Stomach (tissue), 9 donors: ENCODE data around the gene PRRT1B. TPM values are rescaled to one million over a fixed set of nuclear protein-coding genes. Genes with fewer than 3 reads are reported as not detected.

ENCODE experiments used
- DNase-seq, 2 donors: peaks; one replicate each; pipeline versions ENCODE4 v3.0.0 to v3.0.0-alpha.2; 2013 to 2019
- H3K27ac ChIP-seq, 5 donors: fragments of 200-600 bp in 4 of 5; sonication (generic) in 4 of 5; one replicate each; pipeline ENCODE4 v1.5.1; 2013 to 2019; ENCODE audit warnings: mild to moderate bottlenecking in 1 of 5, moderate library complexity in 1 of 5
- H3K27me3 ChIP-seq, 3 donors: fragments of 200-600 bp; sonication (generic); one replicate each; pipeline ENCODE4 v1.5.1; 2017 to 2019; ENCODE audit warnings: mixed run types in 1 of 3
- H3K36me3 ChIP-seq, 4 donors: fragments of 200-600 bp; sonication (generic); 1 replicate in 3 of 4; 2 replicates in 1 of 4; pipeline ENCODE4 v1.5.1; 2016 to 2019
- H3K4me1 ChIP-seq, 4 donors: fragments of 200-600 bp; sonication (generic); one replicate each; pipeline ENCODE4 v1.5.1; 2016 to 2019
- H3K4me3 ChIP-seq, 4 donors: fragments of 200-600 bp; sonication (generic) in 3 of 4; one replicate each; pipeline ENCODE4 v1.5.1; 2016 to 2019; ENCODE audit warnings: mild to moderate bottlenecking in 1 of 4
- H3K9me3 ChIP-seq, 4 donors: fragments of 200-600 bp; sonication (generic); one replicate each; pipeline ENCODE4 v1.5.1; 2016 to 2019
- CTCF ChIP-seq, 7 experiments: fragments of 450-650 bp in 4 of 7; fragments of 200-600 bp in 3 of 7; sonication (generic) in 3 of 7; IDR thresholded peaks; one replicate each; pipeline ENCODE4 v1.5.1; 2016 to 2019; ENCODE audit warnings: antibody characterized with exemption in 7 of 7, control low read depth in 2 of 7, mild to moderate bottlenecking in 1 of 7
- EP300 ChIP-seq: sonication (generic); formaldehyde crosslinking; IDR thresholded peaks from one replicate; pipeline ENCODE4 v1.6.1; 2017; ENCODE audit warnings: antibody characterized with exemption
- POLR2A ChIP-seq, 4 donors: fragments of 450-650 bp; IDR thresholded peaks; one replicate each; pipeline ENCODE4 v1.6.1; 2016; ENCODE audit warnings: antibody characterized with exemption in 4 of 4, control low read depth in 2 of 4, mild to moderate bottlenecking in 1 of 4, moderate library complexity in 1 of 4
- POLR2AphosphoS5 ChIP-seq, 3 donors: sonication (generic); formaldehyde crosslinking; IDR thresholded peaks; one replicate each; pipeline ENCODE4 v1.6.1; 2016; ENCODE audit warnings: antibody characterized with exemption in 3 of 3
- WGBS, 5 donors: extraction: QIAGEN DNeasy Blood & Tissue Kit in 3 of 5; methylation state at CpG; one replicate each; pipeline versions ENCODE4 v1.1.5 to v1.1.7; 2013 to 2018; 5-methylcytosine and 5-hydroxymethylcytosine counted together
- intact Hi-C: fragments of 100-400 bp; cut with DNase I; formaldehyde crosslinking; loops from one replicate; pipeline ENCODE4 v1.15.1; 2023; ENCODE audit warnings: low total_unique reads
- polyA plus RNA-seq, 3 donors: library from polyadenylated mRNA; stranded (reverse); fragments of 200-250 nt; gene quantifications; one replicate each; pipeline ENCODE4 v1.2.3, GENCODE V29; 2013
- total RNA-seq, 5 donors: library from RNA; depleted of rRNA; stranded (reverse); fragments of >200 nt; gene quantifications; one replicate each; pipeline versions ENCODE4 v1.1.0 to v1.2.3, GENCODE V29; 2014 to 2016
- donor health status: healthy with polysubstance abuse.
- donor health status: Bipolar disorder and iron deficiency.
- donor health status: healthy.

The PRRT1B gene
- total and polyA plus RNA-seq, 8 donors, result 0.48 to 10.9 (median 1.6) TPM; not detected in 2

- no peaks in the 10 kb centered on the region for H3K27me3 ChIP-seq
- intact Hi-C loops, result no loop called here
- peaks cover 0 to 15% (median 9%) of the 10 kb centered on the region in 4 donors for H3K36me3 ChIP-seq
- H3K27ac ChIP-seq, result no peak overlapping the region
- WGBS, 5 donors, result 97 to 100% (median 98%) methylated on average over 3 of the region's 3 CpGs
- no peak for TF ChIP-seq POLR2AphosphoS5 (IDR thresholded peaks at IDR 0.05)
- TF ChIP-seq CTCF (IDR thresholded peaks at IDR 0.05), result no peak
- TF ChIP-seq EP300, result no peak
- no peak for TF ChIP-seq POLR2A (IDR thresholded peaks at IDR 0.05)
- DNase-seq, result no peak
- H3K9me3 ChIP-seq, result peaks cover 0 to 9% (median 4%) of the 10 kb centered on the region in 4 donors
- H3K4me3 ChIP-seq, result no peak overlapping the region
- no peaks in the 10 kb centered on the region for H3K4me1 ChIP-seq
These were observed 20.8 kb downstream of the PRRT1B start for GRCh38 chr9:131566158-131566557.

DNA sequence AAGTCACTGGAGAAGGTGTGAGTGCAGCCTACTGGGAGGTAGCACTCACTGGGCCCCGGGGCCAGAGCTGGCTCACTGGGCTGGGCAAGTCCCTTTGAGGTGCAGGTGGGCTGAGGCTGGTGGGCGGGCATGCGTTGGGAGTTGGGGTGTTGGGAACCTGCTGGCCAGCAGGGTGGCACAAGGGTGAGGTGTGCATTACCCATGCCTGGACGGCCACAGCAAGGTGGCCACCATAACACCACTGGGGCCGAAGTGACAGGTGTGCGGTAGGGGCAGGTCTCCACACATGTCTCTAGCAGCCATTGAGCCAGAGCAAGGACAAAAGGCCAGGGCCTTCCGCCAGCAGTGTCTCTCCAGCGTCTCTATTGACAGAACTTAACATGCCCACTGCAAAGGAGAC, 22.6 kb downstream of the PRRT1B start:
- Histone ChIP-seq H3K36me3 (peaks cover 0 to 33% (median 26%) of the 10 kb centered on the region in 4 donors), H3K9me3 (peaks cover 0 to 2% (median under 1%) of the 10 kb centered on the region in 4 donors), H3K27ac (no peak overlapping the region), H3K4me1 (no peaks in the 10 kb centered on the region), H3K27me3 (no peaks in the 10 kb centered on the region), H3K4me3 (no peak overlapping the region)
- TF ChIP-seq POLR2AphosphoS5 (IDR thresholded peaks at IDR 0.05) (no peak), POLR2A (IDR thresholded peaks at IDR 0.05) (no peak), EP300 (no peak), CTCF (IDR thresholded peaks at IDR 0.05) (no peak)
- intact Hi-C loops, result no loop called here
- 94 to 100% (median 96%) methylated on average over 8 of the region's 8 CpGs for WGBS, 5 donors
- DNase-seq, result no peak

- no peak for DNase-seq
- no peak overlapping the region for H3K4me3 ChIP-seq
- H3K36me3 ChIP-seq, result peaks cover 24 to 91% (median 77%) of the 10 kb centered on the region in 4 donors
- H3K27ac ChIP-seq, result no peak overlapping the region
- intact Hi-C loops, result no loop called here
- WGBS, 5 donors, result 92 to 95% (median 93%) methylated on average over 15 to 17 of the region's 17 CpGs
- TF ChIP-seq POLR2AphosphoS5 (IDR thresholded peaks at IDR 0.05) (no peak), EP300 (no peak), CTCF (IDR thresholded peaks at IDR 0.05) (no peak)
- no peaks in the 10 kb centered on the region for H3K27me3 ChIP-seq
- H3K9me3 ChIP-seq, result no peaks in the 10 kb centered on the region
- peaks cover 0 to 6% (median 2%) of the 10 kb centered on the region in 4 donors for H3K4me1 ChIP-seq
These were observed 29.7 kb downstream of the PRRT1B start for GRCh38 chr9:131574730-131575640.

DNA sequence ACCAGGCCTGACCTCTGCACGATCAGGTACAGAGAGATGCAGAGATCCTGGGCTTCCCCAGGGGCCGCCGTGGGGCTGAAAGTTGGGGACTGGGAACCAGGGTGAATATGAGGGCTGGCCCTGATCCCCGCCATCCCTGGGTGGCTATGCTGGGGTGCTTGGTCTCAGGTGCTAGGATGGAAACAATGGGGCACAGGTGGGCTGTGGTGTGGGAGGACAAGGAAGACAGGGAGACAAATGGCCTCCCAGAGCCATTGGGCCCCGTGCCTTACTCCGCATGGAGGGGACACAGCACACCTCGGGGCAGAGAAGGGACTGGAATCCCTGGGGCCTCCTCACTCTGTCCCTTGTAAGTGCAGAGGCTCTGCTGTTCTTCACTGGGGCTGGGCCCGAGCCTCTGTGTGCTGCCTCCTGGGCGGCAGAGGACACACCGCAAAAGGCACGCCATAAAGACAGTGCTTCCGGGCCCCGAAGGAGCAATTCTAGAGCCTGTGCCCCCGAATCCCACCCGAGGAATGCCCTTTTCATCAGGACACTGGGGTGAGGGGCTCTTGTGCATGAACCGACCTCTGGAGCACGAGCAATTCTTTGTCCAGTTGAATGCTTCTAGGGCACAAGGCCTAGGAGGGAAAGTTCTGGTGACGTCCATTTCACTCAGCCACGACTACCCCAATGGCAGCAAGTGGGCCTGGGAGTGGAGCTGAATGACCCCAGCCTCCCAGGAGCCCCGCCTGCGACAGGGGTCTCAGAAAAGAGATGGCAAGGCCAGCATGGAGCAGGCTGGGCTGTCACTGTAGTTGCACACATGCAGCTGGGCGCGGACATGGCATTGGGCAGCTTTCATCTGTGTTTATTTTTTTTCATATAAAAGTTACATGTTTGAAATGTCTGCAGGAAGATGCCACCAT, 30.9 kb downstream of the PRRT1B start:
- TF ChIP-seq POLR2A (IDR thresholded peaks at IDR 0.05), result no peak
- TF ChIP-seq CTCF (IDR thresholded peaks at IDR 0.05), result no peak
- TF ChIP-seq POLR2AphosphoS5 (IDR thresholded peaks at IDR 0.05), result no peak
- no peak for TF ChIP-seq EP300
- H3K4me3 ChIP-seq, result no peak overlapping the region
- H3K9me3 ChIP-seq, result no peaks in the 10 kb centered on the region
- intact Hi-C loops, result no loop called here
- no peak for DNase-seq
- no peaks in the 10 kb centered on the region for H3K27me3 ChIP-seq
- H3K4me1 ChIP-seq, result peaks cover 0 to 7% (median 3%) of the 10 kb centered on the region in 4 donors
- H3K36me3 ChIP-seq, result peaks cover 30 to 98% (median 87%) of the 10 kb centered on the region in 4 donors
- 95 to 96% (median 96%) methylated on average over 17 to 23 of the region's 23 CpGs for WGBS, 5 donors
- H3K27ac ChIP-seq, result no peak overlapping the region
